Large intestine (tissue), 3 donors: ENCODE data around the gene CIP2A. TPM values are rescaled to one million over a fixed set of nuclear protein-coding genes. Genes with fewer than 3 reads are reported as not detected.

ENCODE experiments used
- DNase-seq, 2 donors: peaks; one replicate each; pipeline versions ENCODE4 v3.0.0 to v3.0.0-alpha.2; 2013
- H3K27ac ChIP-seq: one replicate; pipeline ENCODE4 v1.5.1; 2013; ENCODE audit warnings: low read length
- H3K27me3 ChIP-seq: 2 replicates; pipeline ENCODE4 v1.6.1; 2013; ENCODE audit warnings: low read length; ENCODE audit not compliant: control insufficient read depth, insufficient read depth
- H3K36me3 ChIP-seq: 2 replicates; pipeline ENCODE4 v1.6.1; 2013; ENCODE audit warnings: low read length; ENCODE audit not compliant: control insufficient read depth, insufficient read depth
- H3K4me1 ChIP-seq: one replicate; pipeline ENCODE4 v1.6.1; 2013; ENCODE audit warnings: low read length; ENCODE audit not compliant: control insufficient read depth, insufficient read depth
- H3K4me3 ChIP-seq: one replicate; pipeline ENCODE4 v1.5.1; 2013; ENCODE audit warnings: low read length
- H3K9me3 ChIP-seq: one replicate; pipeline ENCODE4 v1.6.1; 2013; ENCODE audit warnings: mild to moderate bottlenecking, low read depth, low read length, moderate library complexity; ENCODE audit not compliant: control insufficient read depth
- WGBS: methylation state at CpG from one replicate; pipeline ENCODE4 v1.1.5; 2013; ENCODE audit warnings: low lambda C conversion rate; ENCODE audit not compliant: insufficient coverage; 5-methylcytosine and 5-hydroxymethylcytosine counted together
- polyA plus RNA-seq: library from polyadenylated mRNA; unstranded; fragments of 120-200 nt; gene quantifications from one replicate; pipeline ENCODE4 v1.2.1, GENCODE V29; 2013

The CIP2A gene
- polyA plus RNA-seq, 1 donor = 9.3 TPM

GRCh38 chr3:108602935-108603294 lies 13.7 kb upstream of the CIP2A start:
- H3K9me3 ChIP-seq = no peaks in the 10 kb centered on the region
- H3K4me3 ChIP-seq = no peak overlapping the region
- WGBS = no CpG with 5 or more reads among the region's 2 CpGs
- no peak for DNase-seq
- no peak overlapping the region for H3K27ac ChIP-seq
- H3K4me1 ChIP-seq = peaks cover 3% of the 10 kb centered on the region
- H3K27me3 ChIP-seq = no peaks in the 10 kb centered on the region
- no peaks in the 10 kb centered on the region for H3K36me3 ChIP-seq

- DNase-seq = peak in 1 of 2 donors; percentile 41
- H3K4me1 ChIP-seq = peaks cover 3% of the 10 kb centered on the region
- H3K36me3 ChIP-seq = no peaks in the 10 kb centered on the region
- H3K4me3 ChIP-seq = no peak overlapping the region
- 51% methylated on average over 3 of the region's 5 CpGs for WGBS
- H3K9me3 ChIP-seq = no peaks in the 10 kb centered on the region
- no peaks in the 10 kb centered on the region for H3K27me3 ChIP-seq
- H3K27ac ChIP-seq = peak overlapping the region; percentile 32
These were observed 13.2 kb upstream of the CIP2A start for GRCh38 chr3:108602249-108602934.

GRCh38 chr3:108599677-108600409 lies 10.6 kb upstream of the CIP2A start:
- DNase-seq = peak in 1 of 2 donors; percentile 35

GRCh38 chr3:108598375-108598774 lies 9.1 kb upstream of the CIP2A start:
- Histone ChIP-seq H3K27me3 (no peaks in the 10 kb centered on the region), H3K4me1 (peaks cover 9% of the 10 kb centered on the region), H3K27ac (no peak overlapping the region), H3K4me3 (no peak overlapping the region), H3K9me3 (no peaks in the 10 kb centered on the region), H3K36me3 (no peaks in the 10 kb centered on the region)
- no peak for DNase-seq
- 100% methylated on average over 1 of the region's 5 CpGs for WGBS

More at GRCh38 chr3:108599677-108600409, 10.6 kb upstream of the CIP2A start:
- H3K4me1 ChIP-seq = peaks cover 7% of the 10 kb centered on the region
- peak overlapping the region; percentile 51 for H3K27ac ChIP-seq
- H3K27me3 ChIP-seq = no peaks in the 10 kb centered on the region
- no peaks in the 10 kb centered on the region for H3K9me3 ChIP-seq
- no peak overlapping the region for H3K4me3 ChIP-seq
- no CpG with 5 or more reads among the region's 1 CpG for WGBS
- no peaks in the 10 kb centered on the region for H3K36me3 ChIP-seq

GRCh38 chr3:108595321-108595720 lies 6.1 kb upstream of the CIP2A start:
- no peaks in the 10 kb centered on the region for H3K36me3 ChIP-seq
- DNase-seq = peak in 1 of 2 donors; percentile 61
- WGBS = 20% methylated on average over 1 of the region's 2 CpGs
- H3K27ac ChIP-seq = peak overlapping the region; percentile 63
- H3K4me3 ChIP-seq = no peak overlapping the region
- no peaks in the 10 kb centered on the region for H3K9me3 ChIP-seq
- H3K27me3 ChIP-seq = no peaks in the 10 kb centered on the region
- H3K4me1 ChIP-seq = peaks cover 6% of the 10 kb centered on the region

- no peaks in the 10 kb centered on the region for H3K9me3 ChIP-seq
- peaks cover 6% of the 10 kb centered on the region for H3K4me1 ChIP-seq
- WGBS = no CpG with 5 or more reads among the region's 4 CpGs
- H3K36me3 ChIP-seq = no peaks in the 10 kb centered on the region
- H3K4me3 ChIP-seq = peak overlapping the region; percentile 84
- H3K27ac ChIP-seq = no peak overlapping the region
- peak in 1 of 2 donors; percentile 31 for DNase-seq
- H3K27me3 ChIP-seq = no peaks in the 10 kb centered on the region
These were observed 1.2 kb upstream of the CIP2A start for GRCh38 chr3:108590460-108590859.

GRCh38 chr3:108589998-108590323 lies 723 bp upstream of the CIP2A start:
- Histone ChIP-seq H3K27ac (peak overlapping the region; percentile 86), H3K4me3 (peak overlapping the region; percentile 84), H3K27me3 (no peaks in the 10 kb centered on the region), H3K4me1 (peaks cover 3% of the 10 kb centered on the region), H3K36me3 (no peaks in the 10 kb centered on the region), H3K9me3 (no peaks in the 10 kb centered on the region)
- WGBS = 0% methylated on average over 5 of the region's 11 CpGs
- no peak for DNase-seq

- no peaks in the 10 kb centered on the region for H3K9me3 ChIP-seq
- no peaks in the 10 kb centered on the region for H3K27me3 ChIP-seq
- no peaks in the 10 kb centered on the region for H3K36me3 ChIP-seq
- no peaks in the 10 kb centered on the region for H3K4me1 ChIP-seq
- H3K4me3 ChIP-seq = peak overlapping the region; percentile 84
- no peak overlapping the region for H3K27ac ChIP-seq
- no peak for DNase-seq
- WGBS = 0% methylated on average over 7 of the region's 8 CpGs
These were observed 637 bp downstream of the CIP2A start for GRCh38 chr3:108588601-108589000.

- no peaks in the 10 kb centered on the region for H3K27me3 ChIP-seq
- H3K36me3 ChIP-seq = peaks cover 8% of the 10 kb centered on the region
- DNase-seq = no peak
- no peak overlapping the region for H3K4me3 ChIP-seq
- H3K9me3 ChIP-seq = no peaks in the 10 kb centered on the region
- H3K27ac ChIP-seq = no peak overlapping the region
- WGBS = 100% methylated on average over 1 of the region's 2 CpGs
- H3K4me1 ChIP-seq = no peaks in the 10 kb centered on the region
These were observed 11.2 kb downstream of the CIP2A start for GRCh38 chr3:108578064-108578463.

- H3K27me3 ChIP-seq = no peaks in the 10 kb centered on the region
- H3K4me1 ChIP-seq = no peaks in the 10 kb centered on the region
- peaks cover under 1% of the 10 kb centered on the region for H3K36me3 ChIP-seq
- WGBS = 100% methylated on average over 1 of the region's 4 CpGs
- H3K4me3 ChIP-seq = no peak overlapping the region
- no peak overlapping the region for H3K27ac ChIP-seq
- H3K9me3 ChIP-seq = no peaks in the 10 kb centered on the region
- no peak for DNase-seq
These were observed 19.9 kb downstream of the CIP2A start for GRCh38 chr3:108569336-108569735.
